GM12878 (cell line): ENCODE measurements around the gene NPAS3. TPM values are rescaled to one million over a fixed set of nuclear protein-coding genes. Genes with fewer than 3 reads are reported as not detected.

Source experiments
- ATAC-seq: fragments of 200-7000 bp; cut with Tn5 transposase; 3 replicates; pipeline ENCODE4 v1.9.1; 2020; ENCODE audit warnings: mild to moderate bottlenecking, moderate library complexity
- BruUV-seq: library from RNA; stranded (reverse); fragments of 400-500 nt; replicated peaks from 2 replicates; lab custom pipeline; 2021; lab: Mats Ljungman, UMichigan
- CTCF ChIA-PET: fragments of 300-600 bp; sonication (Branson Sonifier 250); formaldehyde crosslinking; extraction: SDS; loops from one replicate; lab custom pipeline; 2021; ENCODE audit warnings: inconsistent platforms; lab: Yijun Ruan, JAX
- POLR2A ChIA-PET: fragments of 350-600 bp; formaldehyde crosslinking; extraction: SDS; loops from one replicate; lab custom pipeline; 2021; ENCODE audit warnings: inconsistent platforms; lab: Charles Lee
- RAD21 ChIA-PET: fragments of 300-600 bp; sonication (Branson Sonifier 250); formaldehyde crosslinking; loops from one replicate; lab custom pipeline; 2023; ENCODE audit warnings: antibody characterized with exemption; ENCODE audit not compliant: unreplicated experiment; lab: Charles Lee
- SMC1A ChIA-PET: fragments of 300-600 bp; sonication (Branson Sonifier 250); formaldehyde crosslinking; loops from one replicate; lab custom pipeline; 2023; ENCODE audit not compliant: unreplicated experiment, uncharacterized antibody; lab: Charles Lee
- DNase-seq: peaks from one replicate; pipeline ENCODE4 v3.0.0-alpha.2; 2011; ENCODE audit warnings: low read depth, low spot score
- FAIRE-seq: peaks from 3 replicates; lab custom pipeline; 2011; peaks lifted over from hg19 to GRCh38; lab: Jason Lieb, UNC
- H2AFZ ChIP-seq: 2 replicates; pipeline ENCODE4 v1.6.0; 2011; ENCODE audit warnings: low read depth, low read length, control low read depth; ENCODE audit not compliant: control insufficient read depth
- H3K27ac ChIP-seq: 2 replicates; pipeline ENCODE4 v1.5.1; 2011; ENCODE audit warnings: control low read depth; ENCODE audit not compliant: control insufficient read depth, insufficient read depth
- H3K27me3 ChIP-seq, 2 experiments: replicated peaks in 1 of 2; 2 replicates each; pipeline versions ENCODE4 v1.6.0 to v1.6.1; 2011; ENCODE audit warnings: low read length in 1 of 2; ENCODE audit not compliant: control insufficient read depth in 2 of 2, insufficient read depth in 2 of 2
- H3K36me3 ChIP-seq, 2 experiments: 2 replicates each; pipeline ENCODE4 v1.5.1; 2011; ENCODE audit warnings: low read length in 1 of 2; ENCODE audit not compliant: control insufficient read depth in 2 of 2, insufficient read depth in 2 of 2
- H3K4me1 ChIP-seq: 2 replicates; pipeline ENCODE4 v1.6.1; 2011; ENCODE audit warnings: mild to moderate bottlenecking, low read length, moderate library complexity, mixed read lengths; ENCODE audit not compliant: control insufficient read depth, insufficient read depth
- H3K4me2 ChIP-seq: 2 replicates; pipeline ENCODE4 v1.6.0; 2011; ENCODE audit warnings: control low read depth; ENCODE audit not compliant: control insufficient read depth, insufficient read depth
- H3K4me3 ChIP-seq: fragments of 200-600 bp; sonication (generic); 2 replicates; pipeline ENCODE4 v1.5.1; 2016
- H3K79me2 ChIP-seq: 2 replicates; pipeline ENCODE4 v1.6.0; 2011; ENCODE audit warnings: low read length; ENCODE audit not compliant: control insufficient read depth, insufficient read depth
- H3K9ac ChIP-seq: 2 replicates; pipeline ENCODE4 v1.8.0; 2011; ENCODE audit warnings: low read length, control low read depth, mixed read lengths; ENCODE audit not compliant: control insufficient read depth, insufficient read depth
- H3K9me3 ChIP-seq: replicated peaks from 3 replicates; pipeline ENCODE4 v1.5.1; 2011; ENCODE audit warnings: mild to moderate bottlenecking, low read length; ENCODE audit not compliant: control insufficient read depth, insufficient read depth
- H4K20me1 ChIP-seq: 2 replicates; pipeline ENCODE4 v1.6.0; 2011; ENCODE audit not compliant: control insufficient read depth, insufficient read depth
- BRCA1 ChIP-seq: IDR thresholded peaks from 2 replicates; pipeline ENCODE4 v1.6.1; 2011; ENCODE audit warnings: low read depth, low read length, improper control_type of control experiment
- CTCF ChIP-seq, 3 experiments: IDR thresholded peaks in 2 of 3; conservative IDR thresholded peaks in 1 of 3; 2 replicates each; pipeline ENCODE4 v1.5.1; 2011; ENCODE audit warnings: low read depth in 3 of 3, low read length in 3 of 3, mild to moderate bottlenecking in 3 of 3, control low read depth in 2 of 3, moderate library complexity in 2 of 3, inconsistent platforms in 1 of 3, mixed read lengths in 1 of 3; ENCODE audit not compliant: control insufficient read depth in 2 of 3, insufficient read depth in 1 of 3; ENCODE audit errors: extremely low read depth in 1 of 3
- CUX1 ChIP-seq: IDR thresholded peaks from 2 replicates; pipeline ENCODE4 v1.6.1; 2012; ENCODE audit warnings: improper control_type of control experiment, low read depth, low read length; ENCODE audit not compliant: insufficient replicate concordance
- EGR1 ChIP-seq, 2 experiments: IDR thresholded peaks; 1 replicate in 1 of 2; 2 replicates in 1 of 2; pipeline ENCODE4 v1.6.1; 2011 to 2012; ENCODE audit warnings: low read depth in 2 of 2, low read length in 2 of 2, borderline replicate concordance in 1 of 2, mild to moderate bottlenecking in 1 of 2, moderate library complexity in 1 of 2
- FOXK2 ChIP-seq: fragments of 450-650 bp; IDR thresholded peaks from 2 replicates; pipeline ENCODE4 v1.6.1; 2017; ENCODE audit warnings: mild to moderate bottlenecking, moderate library complexity
- HDAC6 ChIP-seq: fragments of 200-600 bp; sonication (generic); IDR thresholded peaks from one replicate; pipeline ENCODE4 v1.8.0; 2017; ENCODE audit warnings: antibody characterized with exemption; ENCODE audit not compliant: unreplicated experiment
- KLF5 ChIP-seq: fragments of 450-650 bp; IDR thresholded peaks from 2 replicates; pipeline ENCODE4 v1.6.1; 2014; ENCODE audit warnings: mild to moderate bottlenecking; ENCODE audit not compliant: partially characterized antibody
- MYB ChIP-seq: fragments of 150-350 bp; IDR thresholded peaks from 2 replicates; pipeline ENCODE4 v1.6.1; 2014; ENCODE audit warnings: mild to moderate bottlenecking, low read depth, low read length, borderline replicate concordance
- NFXL1 ChIP-seq: fragments of 450-650 bp; IDR thresholded peaks from 2 replicates; pipeline ENCODE4 v1.6.1; 2017; ENCODE audit warnings: antibody characterized with exemption, mild to moderate bottlenecking, borderline replicate concordance
- SIX5 ChIP-seq: IDR thresholded peaks from 2 replicates; pipeline ENCODE4 v1.6.1; 2011; ENCODE audit warnings: mild to moderate bottlenecking, low read depth, low read length, moderate library complexity; ENCODE audit not compliant: severe bottlenecking
- SRF ChIP-seq, 2 experiments: IDR thresholded peaks; 2 replicates each; pipeline ENCODE4 v1.6.1; 2011; ENCODE audit warnings: low read depth in 2 of 2, low read length in 2 of 2, mild to moderate bottlenecking in 1 of 2, moderate library complexity in 1 of 2
- WGBS: methylation state at CpG from one replicate; pipeline ENCODE4 v1.1.6; 2016; ENCODE audit warnings: low lambda C conversion rate; ENCODE audit not compliant: insufficient replicate concordance, insufficient coverage; ENCODE audit errors: missing lambda C conversion rate; 5-methylcytosine and 5-hydroxymethylcytosine counted together
- in situ Hi-C: fragments of 300-500 bp; cut with MboI; formaldehyde crosslinking; loops from 9 replicates; pipeline ENCODE4 v1.14.3; 2018; ENCODE audit warnings: mixed read lengths
- intact Hi-C: fragments of 100-400 bp; cut with micrococcal nuclease; formaldehyde crosslinking; loops from one replicate; pipeline ENCODE4 v1.14.2; 2022; ENCODE audit not compliant: unreplicated experiment
- polyA plus RNA-seq, 11 experiments: library from polyadenylated mRNA; depleted of rRNA in 4 of 11; unstranded in 6 of 11; stranded (reverse) in 5 of 11; fragments of >200 nt; fragmentation: Nextera tagmentation in 4 of 11; fragmentation: Illumina TruSeq in 1 of 11; extraction: Ambion mirVana in 4 of 11; extraction: Trizol in 1 of 11; gene quantifications; 1 replicate in 1 of 11; 2 replicates in 10 of 11; pipeline versions ENCODE4 v1.2.1 to v1.2.3, GENCODE V29; 2011 to 2016; ENCODE audit warnings: inconsistent platforms in 2 of 11, missing spikeins in 2 of 11, low read depth in 1 of 11
- total RNA-seq, 4 experiments: library from RNA; depleted of rRNA in 3 of 4; stranded (reverse); fragments of >200 nt in 3 of 4; fragmentation: Illumina TruSeq in 1 of 4; extraction: Trizol in 1 of 4; gene quantifications; 2 replicates each; pipeline versions ENCODE4 v1.2.1 to v1.2.3, GENCODE V29; 2013 to 2021
- TF ChIP-seq, protein P1 (sequence below): fragments of 450-650 bp; IDR thresholded peaks from 2 replicates; pipeline ENCODE4 v1.6.1; 2017; ENCODE audit warnings: mild to moderate bottlenecking, low read depth, inconsistent platforms; ENCODE audit not compliant: poor library complexity, severe bottlenecking
- TF ChIP-seq, protein P2 (sequence below): IDR thresholded peaks from 2 replicates; pipeline ENCODE4 v1.6.1; 2012; ENCODE audit warnings: low read depth, low read length, improper control_type of control experiment

Gene NPAS3
- total and polyA plus RNA-seq, 10 of the 15 experiments (the other 5 are each of a cell fraction or from before 2014, with no cell fraction given), result under 0.01 to 2.7 (median 0.03) TPM; not detected in 6

- no TSS peak for BruUV-seq
- H4K20me1 ChIP-seq, result no peaks in the 10 kb centered on the region
- DNase-seq (no peak), ATAC-seq (no peak), FAIRE-seq (no peak)
- 0 out of 4 replicates have a peak, but pooled peaks cover 0 to 3% of the 10 kb centered on the region in 2 experiments for H3K27me3 ChIP-seq
- H3K79me2 ChIP-seq, result no peaks in the 10 kb centered on the region
- 4% methylated on average over 5 of the region's 5 CpGs for WGBS
- ChIA-PET CTCF (no interaction called here), RAD21 (no interaction called here), POLR2A (interaction anchor here (1.4 kb wide), 1 partner anchor 14 kb away, joined by 3 read pairs; no protein-coding TSS in a partner anchor), SMC1A (interaction anchor here (0.8 to 1.4 kb wide), 3 partner anchors 9 to 76 kb away, joined by 3 to 4 read pairs (median 3); no protein-coding TSS in a partner anchor)
- in situ Hi-C loops, result no loop called here
- no peak overlapping the region for H3K4me2 ChIP-seq
- intact Hi-C loops, result no loop called here
- H3K9ac ChIP-seq, result no peak overlapping the region
- H3K36me3 ChIP-seq, result no peaks in the 10 kb centered on the region
- no peak overlapping the region for H3K27ac ChIP-seq
- H2AFZ ChIP-seq, result no peak overlapping the region
- H3K4me3 ChIP-seq, result no peak overlapping the region
- H3K9me3 ChIP-seq, result no peaks in the 10 kb centered on the region
- no peaks in the 10 kb centered on the region for H3K4me1 ChIP-seq
- TF ChIP-seq, protein P1, sequence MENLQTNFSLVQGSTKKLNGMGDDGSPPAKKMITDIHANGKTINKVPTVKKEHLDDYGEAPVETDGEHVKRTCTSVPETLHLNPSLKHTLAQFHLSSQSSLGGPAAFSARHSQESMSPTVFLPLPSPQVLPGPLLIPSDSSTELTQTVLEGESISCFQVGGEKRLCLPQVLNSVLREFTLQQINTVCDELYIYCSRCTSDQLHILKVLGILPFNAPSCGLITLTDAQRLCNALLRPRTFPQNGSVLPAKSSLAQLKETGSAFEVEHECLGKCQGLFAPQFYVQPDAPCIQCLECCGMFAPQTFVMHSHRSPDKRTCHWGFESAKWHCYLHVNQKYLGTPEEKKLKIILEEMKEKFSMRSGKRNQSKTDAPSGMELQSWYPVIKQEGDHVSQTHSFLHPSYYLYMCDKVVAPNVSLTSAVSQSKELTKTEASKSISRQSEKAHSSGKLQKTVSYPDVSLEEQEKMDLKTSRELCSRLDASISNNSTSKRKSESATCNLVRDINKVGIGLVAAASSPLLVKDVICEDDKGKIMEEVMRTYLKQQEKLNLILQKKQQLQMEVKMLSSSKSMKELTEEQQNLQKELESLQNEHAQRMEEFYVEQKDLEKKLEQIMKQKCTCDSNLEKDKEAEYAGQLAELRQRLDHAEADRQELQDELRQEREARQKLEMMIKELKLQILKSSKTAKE, result no peak
- TF ChIP-seq CTCF (IDR thresholded peaks at IDR 0.05 in 2 of 3, conservative IDR thresholded peaks at IDR 0.05 in 1 of 3; ENCODE audit: control insufficient read depth in 2 of 3, extremely low read depth in 1 of 3, insufficient read depth in 1 of 3, low read depth in 3 of 3, low read length in 3 of 3), result no peak
- no peak for TF ChIP-seq FOXK2
- TF ChIP-seq, protein P2, sequence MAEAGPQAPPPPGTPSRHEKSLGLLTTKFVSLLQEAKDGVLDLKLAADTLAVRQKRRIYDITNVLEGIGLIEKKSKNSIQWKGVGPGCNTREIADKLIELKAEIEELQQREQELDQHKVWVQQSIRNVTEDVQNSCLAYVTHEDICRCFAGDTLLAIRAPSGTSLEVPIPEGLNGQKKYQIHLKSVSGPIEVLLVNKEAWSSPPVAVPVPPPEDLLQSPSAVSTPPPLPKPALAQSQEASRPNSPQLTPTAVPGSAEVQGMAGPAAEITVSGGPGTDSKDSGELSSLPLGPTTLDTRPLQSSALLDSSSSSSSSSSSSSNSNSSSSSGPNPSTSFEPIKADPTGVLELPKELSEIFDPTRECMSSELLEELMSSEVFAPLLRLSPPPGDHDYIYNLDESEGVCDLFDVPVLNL, result no peak
- no peak for TF ChIP-seq EGR1 (IDR thresholded peaks at IDR 0.05; ENCODE audit: borderline replicate concordance in 1 of 2, low read depth in 2 of 2, low read length in 2 of 2)
- no peak for TF ChIP-seq SRF (IDR thresholded peaks at IDR 0.05; ENCODE audit: low read depth in 2 of 2, low read length in 2 of 2)
- TF ChIP-seq MYB, result no peak
- no peak for TF ChIP-seq BRCA1
- TF ChIP-seq KLF5, result no peak
- no peak for TF ChIP-seq HDAC6
- no peak for TF ChIP-seq NFXL1
- TF ChIP-seq SIX5, result no peak
- no peak for TF ChIP-seq CUX1
Measured at GRCh38 chr14:33711811-33712216, 773.1 kb downstream of the NPAS3 start.
